Neuronal stem cell (in vitro differentiated cells): ENCODE measurements around the gene SUSD2.
A peak's percentile ranks its signal among the peaks of the same experiment; 100 is the strongest.

Source experiments
- DNase-seq: peaks from one replicate; pipeline ENCODE4 v3.0.0-alpha.2; 2013; ENCODE audit warnings: low spot score
- H2AFZ ChIP-seq: one replicate; pipeline ENCODE4 v1.6.1; 2013; ENCODE audit warnings: mild to moderate bottlenecking, low read length, inconsistent platforms
- H2AK5ac ChIP-seq: 2 replicates; pipeline ENCODE4 v1.6.1; 2013; ENCODE audit warnings: low read depth, mild to moderate bottlenecking, inconsistent platforms, low read length, moderate library complexity, mixed read lengths
- H2BK120ac ChIP-seq: 2 replicates; pipeline ENCODE4 v1.6.1; 2013; ENCODE audit warnings: low read depth, mild to moderate bottlenecking, inconsistent platforms, low read length, moderate library complexity, mixed read lengths
- H2BK12ac ChIP-seq: one replicate; pipeline ENCODE4 v1.6.1; 2013; ENCODE audit warnings: low read length, inconsistent platforms
- H2BK15ac ChIP-seq: 2 replicates; pipeline ENCODE4 v1.6.1; 2013; ENCODE audit warnings: mild to moderate bottlenecking, low read length, inconsistent platforms, mixed read lengths
- H2BK5ac ChIP-seq: one replicate; pipeline ENCODE4 v1.6.1; 2013; ENCODE audit warnings: inconsistent platforms, mild to moderate bottlenecking, low read length, moderate library complexity
- H3K14ac ChIP-seq: one replicate; pipeline ENCODE4 v1.6.1; 2013; ENCODE audit warnings: low read length, inconsistent platforms
- H3K18ac ChIP-seq: 2 replicates; pipeline ENCODE4 v1.6.1; 2013; ENCODE audit warnings: low read length, inconsistent platforms
- H3K23ac ChIP-seq: 2 replicates; pipeline ENCODE4 v1.6.1; 2013; ENCODE audit warnings: low read depth, mild to moderate bottlenecking, mixed read lengths, low read length, inconsistent platforms; ENCODE audit not compliant: poor library complexity
- H3K27ac ChIP-seq: replicated peaks from 3 replicates; pipeline ENCODE4 v1.5.1; 2013; ENCODE audit warnings: low read length, inconsistent platforms
- H3K27me3 ChIP-seq, 3 experiments: 2 replicates each; pipeline ENCODE4 v1.6.1; 2013; ENCODE audit warnings: low read length in 3 of 3, mild to moderate bottlenecking in 2 of 3, inconsistent platforms in 1 of 3, low read depth in 1 of 3, mixed read lengths in 1 of 3, moderate library complexity in 1 of 3; ENCODE audit not compliant: control insufficient read depth in 3 of 3, insufficient read depth in 3 of 3
- H3K36me3 ChIP-seq, 2 donors: replicated peaks in 1 of 2; 2 replicates each; pipeline ENCODE4 v1.6.1; 2013; ENCODE audit warnings: low read length in 2 of 2; ENCODE audit not compliant: control insufficient read depth in 2 of 2, insufficient read depth in 2 of 2
- H3K4ac ChIP-seq: 2 replicates; pipeline ENCODE4 v1.6.1; 2013; ENCODE audit warnings: inconsistent platforms, mild to moderate bottlenecking, low read length, moderate library complexity
- H3K4me1 ChIP-seq, 2 donors: 1 replicate in 1 of 2; 2 replicates in 1 of 2; pipeline ENCODE4 v1.6.1; 2013; ENCODE audit warnings: low read length in 2 of 2, low read depth in 1 of 2; ENCODE audit not compliant: control insufficient read depth in 2 of 2, insufficient read depth in 1 of 2
- H3K4me2 ChIP-seq: one replicate; pipeline ENCODE4 v1.6.1; 2013; ENCODE audit warnings: mild to moderate bottlenecking, low read length, inconsistent platforms; ENCODE audit not compliant: insufficient read depth, poor library complexity, severe bottlenecking
- H3K4me3 ChIP-seq, 2 donors: 2 replicates each; pipeline ENCODE4 v1.5.1; 2013; ENCODE audit warnings: low read length in 2 of 2, mild to moderate bottlenecking in 2 of 2, inconsistent platforms in 1 of 2, moderate library complexity in 1 of 2
- H3K79me1 ChIP-seq: one replicate; pipeline ENCODE4 v1.6.1; 2013; ENCODE audit warnings: low read depth, mild to moderate bottlenecking, inconsistent platforms, low read length, moderate library complexity
- H3K9ac ChIP-seq: one replicate; pipeline ENCODE4 v1.6.1; 2013; ENCODE audit warnings: mild to moderate bottlenecking, low read depth, low read length, inconsistent platforms; ENCODE audit not compliant: poor library complexity
- H3K9me3 ChIP-seq, 2 donors: replicated peaks in 1 of 2; 2 replicates each; pipeline versions ENCODE3 to v1.6.1; 2013; ENCODE audit warnings: low read length in 2 of 2, mild to moderate bottlenecking in 2 of 2, inconsistent platforms in 1 of 2, low read depth in 1 of 2, mixed read lengths in 1 of 2, moderate library complexity in 1 of 2; ENCODE audit not compliant: control insufficient read depth in 2 of 2, insufficient read depth in 1 of 2
- H4K8ac ChIP-seq: one replicate; pipeline ENCODE4 v1.6.1; 2013; ENCODE audit warnings: low read depth, mild to moderate bottlenecking, inconsistent platforms, low read length, moderate library complexity
- H4K91ac ChIP-seq: one replicate; pipeline ENCODE4 v1.6.1; 2013; ENCODE audit warnings: low read length, low read depth, mild to moderate bottlenecking, inconsistent platforms; ENCODE audit not compliant: poor library complexity
- WGBS, 2 donors: extraction: QIAGEN DNeasy Blood & Tissue Kit; methylation state at CpG; one replicate each; pipeline ENCODE4 v1.1.7; 2013; ENCODE audit warnings: missing lambda C conversion rate in 2 of 2, mixed read lengths in 1 of 2; ENCODE audit not compliant: insufficient read length in 2 of 2, insufficient replicate concordance in 1 of 2; ENCODE audit errors: extremely low coverage in 2 of 2; 5-methylcytosine and 5-hydroxymethylcytosine counted together

The SUSD2 gene

GRCh38 chr22:24153959-24154358 lies 27.3 kb upstream of the SUSD2 start:
- no peak overlapping the region for H3K27ac ChIP-seq
- no peak overlapping the region for H2AFZ ChIP-seq
- H3K36me3 ChIP-seq: peaks cover 10 to 22% of the 10 kb centered on the region in 2 donors
- H2BK12ac ChIP-seq: no peak overlapping the region
- peaks cover 2% of the 10 kb centered on the region for H3K79me1 ChIP-seq
- no CpG with 5 or more reads among the region's 7 CpGs for WGBS, 2 donors
- no peak overlapping the region for H3K4me2 ChIP-seq
- no peak overlapping the region for H2BK120ac ChIP-seq
- no peak overlapping the region for H3K23ac ChIP-seq
- no peak overlapping the region for H3K4ac ChIP-seq
- no peaks in the 10 kb centered on the region for H3K9me3 ChIP-seq
- H3K4me1 ChIP-seq: peaks cover 13% of the 10 kb centered on the region in 2 donors
- H3K18ac ChIP-seq: no peak overlapping the region
- H4K91ac ChIP-seq: no peak overlapping the region
- no peak overlapping the region for H3K14ac ChIP-seq
- peaks cover 0 to 15% (median 0%) of the 10 kb centered on the region in 3 experiments for H3K27me3 ChIP-seq
- H3K9ac ChIP-seq: no peak overlapping the region
- H4K8ac ChIP-seq: no peak overlapping the region
- no peak overlapping the region for H2BK15ac ChIP-seq
- no peak overlapping the region for H3K4me3 ChIP-seq
- H2BK5ac ChIP-seq: no peak overlapping the region
- no peak overlapping the region for H2AK5ac ChIP-seq
- no peak for DNase-seq

GRCh38 chr22:24154826-24155225 lies 26.5 kb upstream of the SUSD2 start:
- Histone ChIP-seq H2AK5ac (no peak overlapping the region), H3K14ac (no peak overlapping the region), H2BK5ac (no peak overlapping the region), H3K9me3 (no peaks in the 10 kb centered on the region), H3K18ac (no peak overlapping the region), H3K79me1 (peaks cover 2% of the 10 kb centered on the region), H3K27me3 (peaks cover 0 to 15% (median 0%) of the 10 kb centered on the region in 3 experiments), H4K8ac (no peak overlapping the region), H2AFZ (no peak overlapping the region), H3K4me1 (peaks cover 13% of the 10 kb centered on the region in 2 donors), H3K23ac (no peak overlapping the region), H4K91ac (no peak overlapping the region), H2BK15ac (no peak overlapping the region), H2BK120ac (no peak overlapping the region), H3K4me3 (no peak overlapping the region), H3K4ac (no peak overlapping the region), H3K36me3 (peaks cover 10 to 20% of the 10 kb centered on the region in 2 donors), H2BK12ac (no peak overlapping the region), H3K4me2 (no peak overlapping the region), H3K9ac (no peak overlapping the region), H3K27ac (no peak overlapping the region)
- DNase-seq: no peak
- WGBS, 2 donors: no CpG with 5 or more reads among the region's 5 CpGs

GRCh38 chr22:24155627-24156140 lies 25.6 kb upstream of the SUSD2 start:
- Histone ChIP-seq H2BK12ac (no peak overlapping the region), H3K4me3 (peak overlapping the region; percentile 19 to 71), H2BK15ac (no peak overlapping the region), H3K27me3 (peaks cover 0 to 15% (median 0%) of the 10 kb centered on the region in 3 experiments), H3K9ac (peak overlapping the region; percentile 78), H3K4me1 (peaks cover 13% of the 10 kb centered on the region in 2 donors), H3K9me3 (no peaks in the 10 kb centered on the region), H2AK5ac (peak overlapping the region; percentile 77), H4K8ac (peak overlapping the region; percentile 29), H2BK120ac (no peak overlapping the region), H4K91ac (no peak overlapping the region), H3K27ac (no peak overlapping the region), H2AFZ (peak overlapping the region; percentile 41), H3K14ac (no peak overlapping the region), H3K36me3 (peaks cover 10 to 21% of the 10 kb centered on the region in 2 donors), H3K79me1 (peaks cover 2% of the 10 kb centered on the region), H3K23ac (no peak overlapping the region), H3K18ac (peak overlapping the region; percentile 72), H3K4me2 (peak overlapping the region; percentile 99), H2BK5ac (no peak overlapping the region), H3K4ac (no peak overlapping the region)
- WGBS, 2 donors: no CpG with 5 or more reads among the region's 41 CpGs
- peak; percentile 30 for DNase-seq

GRCh38 chr22:24156141-24156912 lies 25.0 kb upstream of the SUSD2 start:
- peak overlapping the region; percentile 41 for H2AFZ ChIP-seq
- H3K14ac ChIP-seq: no peak overlapping the region
- peak overlapping the region; percentile 33 to 78 for H3K4me3 ChIP-seq
- peaks cover 0 to 15% (median 0%) of the 10 kb centered on the region in 3 experiments for H3K27me3 ChIP-seq
- no peak overlapping the region for H2BK12ac ChIP-seq
- peaks cover 8 to 21% of the 10 kb centered on the region in 2 donors for H3K36me3 ChIP-seq
- H3K9me3 ChIP-seq: no peaks in the 10 kb centered on the region
- H3K4me2 ChIP-seq: peak overlapping the region; percentile 99
- H2BK15ac ChIP-seq: peak overlapping the region; percentile 30
- no peak overlapping the region for H2BK120ac ChIP-seq
- H3K4me1 ChIP-seq: peaks cover 13% of the 10 kb centered on the region in 2 donors
- no CpG with 5 or more reads among the region's 77 CpGs for WGBS, 2 donors
- peak overlapping the region; percentile 88 for H3K9ac ChIP-seq
- no peak overlapping the region for H2BK5ac ChIP-seq
- DNase-seq: peak; percentile 35
- no peak overlapping the region for H3K27ac ChIP-seq
- no peak overlapping the region for H4K91ac ChIP-seq
- H4K8ac ChIP-seq: no peak overlapping the region
- peak overlapping the region; percentile 76 for H3K23ac ChIP-seq
- peaks cover 2% of the 10 kb centered on the region for H3K79me1 ChIP-seq
- H2AK5ac ChIP-seq: no peak overlapping the region
- peak overlapping the region; percentile 52 for H3K18ac ChIP-seq
- H3K4ac ChIP-seq: no peak overlapping the region
